ENCODE measurements around the gene GRID2.

The GRID2 gene

DNA sequence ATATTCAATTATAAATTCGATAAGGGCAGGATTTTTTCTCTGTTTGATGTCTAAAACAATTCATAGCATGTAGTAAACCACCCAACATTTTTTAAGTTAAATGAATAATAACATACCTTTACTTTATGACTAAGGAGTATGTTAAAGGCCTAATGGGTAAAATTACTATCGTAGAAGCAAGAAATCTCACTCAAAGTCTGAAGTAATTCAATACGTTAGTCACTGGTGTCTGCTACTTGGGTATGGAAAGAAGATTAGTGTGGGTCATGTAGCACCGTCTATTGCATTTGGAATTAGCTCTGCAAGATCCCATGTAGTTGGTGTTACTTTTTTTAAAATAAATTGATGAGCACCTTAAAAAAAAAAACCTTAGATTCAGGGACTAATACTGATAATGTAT is 374.5 kb downstream of the GRID2 start:
- H3K27ac ChIP-seq, result no peak overlapping the region
- no peaks in the 10 kb centered on the region for H3K9me3 ChIP-seq (ENCODE audit: control insufficient read depth, low read length)
- no peak overlapping the region for H2AFZ ChIP-seq
- TF ChIP-seq CTCF (IDR thresholded peaks at IDR 0.05), result no peak
- H3K4me3 ChIP-seq (ENCODE audit: low read depth, low read length), result no peak overlapping the region
- H3K4me2 ChIP-seq (ENCODE audit: low read length), result no peak overlapping the region
- no peak overlapping the region for H3K9ac ChIP-seq
- no peaks in the 10 kb centered on the region for H3K79me2 ChIP-seq
- H3K4me1 ChIP-seq, result no peaks in the 10 kb centered on the region
- no peaks in the 10 kb centered on the region for H3K27me3 ChIP-seq (ENCODE audit: control insufficient read depth, insufficient read depth, low read length)
- H3K36me3 ChIP-seq (ENCODE audit: control insufficient read depth, insufficient read depth, low read length), result no peaks in the 10 kb centered on the region

GRCh38 chr4:92679149-92679548 is 375.4 kb downstream of the GRID2 start:
- no peak overlapping the region for H3K9ac ChIP-seq
- H3K4me2 ChIP-seq (ENCODE audit: low read length), result no peak overlapping the region
- TF ChIP-seq CTCF (IDR thresholded peaks at IDR 0.05), result no peak
- H2AFZ ChIP-seq, result no peak overlapping the region
- H3K27me3 ChIP-seq (ENCODE audit: control insufficient read depth, insufficient read depth, low read length), result no peaks in the 10 kb centered on the region
- no peak overlapping the region for H3K27ac ChIP-seq
- H3K4me3 ChIP-seq (ENCODE audit: low read depth, low read length), result no peak overlapping the region
- H3K36me3 ChIP-seq (ENCODE audit: control insufficient read depth, insufficient read depth, low read length), result no peaks in the 10 kb centered on the region
- H3K9me3 ChIP-seq (ENCODE audit: control insufficient read depth, low read length), result no peaks in the 10 kb centered on the region
- no peaks in the 10 kb centered on the region for H3K4me1 ChIP-seq
- no peaks in the 10 kb centered on the region for H3K79me2 ChIP-seq

DNA sequence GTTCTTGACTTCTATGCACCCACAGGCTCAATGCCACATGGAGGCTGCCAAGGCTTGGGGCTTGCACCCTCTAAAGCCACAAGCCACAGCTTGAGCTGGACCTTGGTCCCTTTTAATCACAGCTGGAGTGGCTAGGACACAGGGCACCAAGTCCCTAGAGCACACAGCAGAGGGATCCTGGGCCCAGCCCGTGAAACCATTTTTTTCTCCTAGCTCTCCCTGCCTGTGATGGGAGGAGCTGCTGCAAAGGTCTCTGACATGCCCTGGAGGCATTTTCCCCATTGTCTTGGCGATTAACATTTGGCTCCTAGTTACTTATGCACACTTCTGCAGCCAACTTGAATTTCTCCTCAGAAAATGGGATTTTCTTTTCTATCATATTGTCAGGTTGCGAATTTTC is 410.9 kb downstream of the GRID2 start:
- Histone ChIP-seq H3K4me3 (ENCODE audit: low read depth, low read length) (no peak overlapping the region), H3K27ac (no peak overlapping the region), H3K79me2 (no peaks in the 10 kb centered on the region), H3K9me3 (ENCODE audit: control insufficient read depth, low read length) (no peaks in the 10 kb centered on the region), H2AFZ (no peak overlapping the region), H3K4me1 (no peaks in the 10 kb centered on the region), H3K4me2 (ENCODE audit: low read length) (no peak overlapping the region), H3K36me3 (ENCODE audit: control insufficient read depth, insufficient read depth, low read length) (no peaks in the 10 kb centered on the region), H3K27me3 (ENCODE audit: control insufficient read depth, insufficient read depth, low read length) (no peaks in the 10 kb centered on the region), H3K9ac (no peak overlapping the region)
- no peak for TF ChIP-seq CTCF (IDR thresholded peaks at IDR 0.05)

- H3K27me3 ChIP-seq (ENCODE audit: control insufficient read depth, insufficient read depth, low read length), result no peaks in the 10 kb centered on the region
- no peak overlapping the region for H3K4me3 ChIP-seq (ENCODE audit: low read depth, low read length)
- H3K9me3 ChIP-seq (ENCODE audit: control insufficient read depth, low read length), result no peaks in the 10 kb centered on the region
- no peaks in the 10 kb centered on the region for H3K4me1 ChIP-seq
- no peak overlapping the region for H3K27ac ChIP-seq
- no peaks in the 10 kb centered on the region for H3K79me2 ChIP-seq
- TF ChIP-seq CTCF (IDR thresholded peaks at IDR 0.05), result no peak
- no peak overlapping the region for H3K4me2 ChIP-seq (ENCODE audit: low read length)
- H3K36me3 ChIP-seq (ENCODE audit: control insufficient read depth, insufficient read depth, low read length), result no peaks in the 10 kb centered on the region
- H2AFZ ChIP-seq, result no peak overlapping the region
- H3K9ac ChIP-seq, result no peak overlapping the region
These were observed 429.5 kb downstream of the GRID2 start for GRCh38 chr4:92733231-92733630.

DNA sequence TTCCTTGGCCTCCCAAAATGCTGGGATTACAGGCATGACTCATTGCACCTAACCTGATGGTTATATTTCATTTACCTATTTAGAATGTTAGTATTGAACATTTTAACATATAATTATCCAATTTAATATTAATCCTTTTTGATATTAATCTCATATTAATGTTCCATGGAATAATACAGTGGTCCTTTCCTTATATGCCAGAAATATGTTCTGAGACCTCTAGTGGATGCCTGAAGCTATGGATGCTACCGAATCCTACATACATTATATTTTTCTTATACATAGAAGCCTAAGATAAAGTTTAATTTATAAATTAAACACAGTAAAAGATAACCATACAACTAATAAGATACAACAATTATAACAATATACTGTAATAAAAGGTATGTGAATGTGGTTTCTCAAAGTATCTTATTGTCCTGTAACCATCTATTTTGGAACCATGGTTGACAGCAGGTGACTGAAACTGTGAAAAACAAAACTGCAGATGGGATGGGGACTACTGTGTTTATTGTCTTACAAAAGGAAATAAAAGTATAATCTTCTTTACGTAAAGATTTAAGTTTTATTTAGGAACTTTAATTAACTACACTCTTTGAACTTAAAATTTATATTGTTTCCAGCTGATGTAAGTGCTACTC is 431.4 kb downstream of the GRID2 start:
- Histone ChIP-seq H3K27me3 (ENCODE audit: control insufficient read depth, insufficient read depth, low read length) (no peaks in the 10 kb centered on the region), H3K79me2 (no peaks in the 10 kb centered on the region), H3K9ac (no peak overlapping the region), H3K4me1 (no peaks in the 10 kb centered on the region), H3K4me3 (ENCODE audit: low read depth, low read length) (no peak overlapping the region), H2AFZ (no peak overlapping the region), H3K9me3 (ENCODE audit: control insufficient read depth, low read length) (no peaks in the 10 kb centered on the region), H3K27ac (no peak overlapping the region), H3K36me3 (ENCODE audit: control insufficient read depth, insufficient read depth, low read length) (no peaks in the 10 kb centered on the region), H3K4me2 (ENCODE audit: low read length) (no peak overlapping the region)
- no peak for TF ChIP-seq CTCF (IDR thresholded peaks at IDR 0.05)
